ENCODE measurements around the gene DOHH. TPM values are rescaled to one million over a fixed set of nuclear protein-coding genes. Genes with fewer than 3 reads are reported as not detected.

DOHH gene
- total RNA-seq, 2 experiments from 2014 or later: 9.6 to 15.4 TPM

DNA sequence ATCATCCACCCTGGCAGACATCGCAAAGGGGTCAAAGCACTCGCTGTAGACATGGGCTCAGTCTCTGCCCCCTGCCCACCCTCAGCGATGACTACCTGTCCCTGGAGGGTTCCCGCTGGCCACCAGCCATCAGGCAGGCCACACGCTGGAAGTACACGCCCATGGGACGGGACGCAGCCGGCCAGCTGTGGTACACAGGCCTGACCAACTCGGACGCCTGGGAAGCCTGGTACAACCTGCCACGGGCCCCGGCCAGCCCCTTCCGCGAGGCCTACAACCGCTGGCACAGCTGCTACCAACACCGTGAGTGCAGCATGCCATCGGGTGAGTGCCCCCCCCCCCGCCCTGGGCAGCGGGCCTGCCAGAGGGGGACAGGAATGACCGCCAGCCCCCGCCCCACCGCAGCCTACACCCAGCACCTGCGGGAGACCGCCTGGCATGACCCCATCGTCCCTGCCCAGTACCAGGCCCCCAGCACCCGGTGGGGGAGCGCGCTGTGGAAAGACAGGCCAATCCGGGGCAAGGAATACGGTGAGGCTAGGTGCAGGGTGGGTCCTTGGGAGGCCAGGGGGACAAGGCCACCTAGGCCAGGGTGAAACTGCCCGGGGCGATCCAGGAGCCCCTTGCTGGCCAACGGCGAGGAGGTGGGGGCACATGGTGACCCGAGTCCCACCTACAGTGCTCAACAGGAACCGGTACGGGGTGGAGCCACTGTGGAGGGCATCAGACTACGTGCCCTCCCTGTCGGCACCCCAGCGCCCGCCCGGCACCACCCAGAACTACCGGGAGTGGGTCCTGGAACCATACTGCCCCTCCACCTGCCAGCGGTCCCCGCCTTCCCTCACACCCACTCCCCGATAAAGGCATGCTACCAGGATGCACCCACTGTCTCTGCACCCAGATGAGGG lies 42.9 kb upstream of the DOHH start:
- ATAC-seq (no peak), DNase-seq (no peak)
- Mint-ChIP-seq H3K4me3 (no peak overlapping the region), H3K4me1 (peaks cover 6% of the 10 kb centered on the region), H3K9me3 (ENCODE audit: low read depth) (no peaks in the 10 kb centered on the region), H3K27ac (no peak overlapping the region), H3K36me3 (ENCODE audit: low read depth) (peaks cover 21% of the 10 kb centered on the region), H3K27me3 (no peaks in the 10 kb centered on the region)
- intact Hi-C loops (cut with DNase I, micrococcal nuclease): no loop called here
- POLR2A ChIA-PET: no interaction called here
- CTCF ChIA-PET: interaction anchor here (0.6 kb wide), 1 partner anchor 204 kb away, joined by 3 read pairs; no protein-coding TSS in a partner anchor

DNA sequence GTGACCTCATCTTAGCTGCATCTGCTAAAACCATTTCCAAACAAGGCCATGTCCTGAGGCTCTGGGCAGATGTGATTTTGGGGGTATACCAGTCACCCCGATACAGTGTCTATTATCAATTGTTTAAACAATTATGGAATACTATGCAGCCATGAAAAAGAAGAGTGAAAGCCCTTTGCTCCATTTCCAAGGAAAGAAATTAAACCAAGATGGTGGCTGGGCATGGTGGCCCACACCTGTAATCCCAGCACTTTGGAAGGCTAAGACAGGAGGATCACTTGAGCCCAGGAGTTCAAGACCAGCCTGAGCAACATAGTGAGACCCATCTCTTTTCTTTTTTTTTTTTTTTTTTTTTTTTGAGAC lies 39.3 kb upstream of the DOHH start:
- no peaks in the 10 kb centered on the region for H3K27me3 Mint-ChIP-seq
- intact Hi-C loops (cut with DNase I, micrococcal nuclease): no loop called here
- no peak for ATAC-seq
- H3K4me1 Mint-ChIP-seq: no peaks in the 10 kb centered on the region
- H3K36me3 Mint-ChIP-seq (ENCODE audit: low read depth): peaks cover 16% of the 10 kb centered on the region
- no peak overlapping the region for H3K27ac Mint-ChIP-seq
- CTCF ChIA-PET: no interaction called here
- no peaks in the 10 kb centered on the region for H3K9me3 Mint-ChIP-seq (ENCODE audit: low read depth)
- H3K4me3 Mint-ChIP-seq: no peak overlapping the region
- DNase-seq: no peak
- POLR2A ChIA-PET: no interaction called here

DNA sequence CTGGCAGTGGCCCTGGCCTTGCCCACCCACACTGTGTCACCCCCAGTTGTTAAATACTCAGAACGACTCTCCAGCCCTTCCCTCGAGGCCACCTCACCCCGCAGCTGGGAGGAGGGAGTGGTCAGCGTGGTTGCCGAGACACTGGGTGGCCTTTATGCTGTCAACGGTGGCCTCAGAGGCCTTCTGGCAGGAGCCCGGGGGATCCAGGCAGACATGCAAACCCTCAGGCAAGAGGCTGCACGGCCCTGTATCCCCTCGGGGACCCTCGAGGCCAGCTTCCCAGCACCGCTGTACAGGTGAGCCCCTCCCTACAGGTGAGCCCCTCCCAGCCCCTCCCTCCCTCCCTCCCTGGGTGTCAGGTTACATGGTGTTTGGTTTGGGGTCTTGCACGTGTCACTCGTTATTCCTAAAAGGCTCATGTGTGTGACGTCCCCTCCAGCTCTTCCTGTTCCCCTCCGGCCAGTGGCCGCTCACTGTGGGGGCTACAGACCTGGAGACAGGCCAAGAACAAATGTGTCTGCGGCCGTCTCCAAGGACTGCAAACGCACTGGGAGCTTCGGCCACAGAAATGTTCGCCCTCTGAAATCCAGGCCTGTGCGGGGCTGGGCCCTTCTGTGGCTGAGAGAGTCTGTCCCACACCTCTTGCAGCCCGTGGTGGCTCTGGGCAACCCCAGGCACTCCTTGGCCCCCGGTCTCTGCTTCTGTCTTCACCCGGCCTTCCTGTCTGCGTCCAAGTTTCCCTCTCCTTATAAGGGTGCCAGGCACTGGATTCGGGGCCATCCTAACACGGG lies 38.7 kb upstream of the DOHH start, which contains the start of gene TEKTIP1:
Gene TEKTIP1, plus strand, starts transcription at position 210 of the 791 bp plus-strand sequence. Its CDS starts 4 bp downstream, at position 214.
- no peak within 1 kb of the TSS for H3K27ac Mint-ChIP-seq
- CTCF ChIA-PET: no interaction called here

DNA sequence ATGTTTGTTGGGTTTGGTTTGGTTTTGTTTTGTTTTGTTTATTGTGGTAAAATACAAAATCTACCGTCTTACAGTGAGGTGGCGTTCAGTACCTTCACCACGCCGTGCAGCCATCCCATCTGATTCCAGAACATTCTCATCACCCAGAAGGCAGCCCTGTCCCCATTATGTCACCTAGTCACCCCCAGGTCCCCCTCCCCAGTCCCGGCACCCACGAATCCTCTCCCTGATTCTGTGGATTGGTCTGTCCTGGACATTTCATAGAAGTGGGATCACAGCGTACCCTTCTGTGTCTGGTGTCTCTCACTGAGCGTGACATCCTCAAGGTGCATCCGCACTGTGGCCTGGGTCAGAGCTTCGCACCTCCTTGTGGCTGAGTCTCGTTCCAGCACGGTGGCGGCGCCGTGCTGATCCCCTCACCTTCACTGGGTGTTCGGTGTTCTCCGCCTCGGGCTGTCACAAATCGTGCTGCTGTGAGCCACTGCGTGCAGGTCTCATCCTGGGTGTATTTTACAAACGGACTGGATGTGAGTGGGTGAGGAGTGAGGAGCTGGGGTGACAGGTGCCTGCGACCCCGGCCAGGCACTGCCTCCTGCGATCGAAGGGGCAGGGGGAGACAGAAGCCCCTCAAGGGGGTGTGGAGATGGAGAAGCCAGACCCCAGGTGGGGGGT lies 37.9 kb upstream of the DOHH start:
- intact Hi-C loops (cut with DNase I, micrococcal nuclease): no loop called here
- Mint-ChIP-seq H3K9me3 (ENCODE audit: low read depth) (no peaks in the 10 kb centered on the region), H3K27me3 (no peaks in the 10 kb centered on the region), H3K4me3 (no peak overlapping the region), H3K27ac (no peak overlapping the region), H3K36me3 (ENCODE audit: low read depth) (peaks cover 25% of the 10 kb centered on the region), H3K4me1 (no peaks in the 10 kb centered on the region)
- DNase-seq (no peak), ATAC-seq (no peak)
- ChIA-PET CTCF (no interaction called here), POLR2A (no interaction called here)

More for the DNA sequence above, 38.7 kb upstream of the DOHH start, which contains the start of gene TEKTIP1:
- ATAC-seq (no peak), DNase-seq (no peak)
- Mint-ChIP-seq H3K4me1 (no peaks in the 10 kb centered on the region), H3K4me3 (no peak within 1 kb of the TSS), H3K36me3 (ENCODE audit: low read depth) (peaks cover 21% of the 10 kb centered on the region), H3K9me3 (ENCODE audit: low read depth) (no peaks in the 10 kb centered on the region), H3K27me3 (no peaks in the 10 kb centered on the region)
- POLR2A ChIA-PET: no interaction called here
- intact Hi-C loops (cut with DNase I, micrococcal nuclease): no loop called here

DNA sequence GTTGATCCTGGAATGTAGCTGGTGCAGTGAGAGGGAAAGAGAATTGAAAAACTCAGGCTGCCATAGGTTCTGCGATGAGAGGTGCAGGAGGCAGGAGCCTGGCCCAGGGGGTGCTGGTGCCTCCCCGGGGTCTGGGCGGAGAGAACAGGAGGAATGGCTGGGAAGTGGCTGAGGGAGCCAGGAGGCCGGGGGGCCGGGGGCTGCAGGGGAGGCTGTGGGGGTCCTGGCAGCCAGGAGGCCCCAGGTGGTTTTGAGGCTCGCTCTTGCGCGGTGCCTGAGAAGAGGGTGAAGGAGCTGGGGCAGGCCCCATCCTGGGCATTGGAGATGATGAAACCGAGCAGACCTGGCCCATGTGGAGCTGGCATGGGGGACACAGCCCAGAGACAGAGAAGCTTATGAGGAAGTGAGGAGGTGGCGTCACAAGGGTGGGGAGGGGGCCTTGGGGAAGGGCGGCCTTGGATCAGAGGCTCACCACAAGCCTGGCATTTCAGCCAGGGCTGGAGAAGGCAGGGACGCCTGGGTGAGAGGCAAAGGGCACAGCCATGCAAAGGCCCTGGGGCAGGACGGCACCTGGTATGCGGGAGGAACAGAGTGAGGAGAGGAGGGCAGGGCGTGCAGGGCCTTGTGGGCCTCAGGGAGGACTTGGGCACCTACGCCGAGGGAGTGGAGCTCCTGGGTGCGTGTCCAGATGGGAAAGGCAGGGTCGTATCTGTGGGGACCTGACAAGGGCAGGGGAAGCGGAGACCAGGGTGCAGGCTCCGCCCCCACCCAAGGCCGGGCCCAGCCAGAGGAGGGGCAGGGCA lies 37.2 kb upstream of the DOHH start:
- no peak overlapping the region for H3K27ac Mint-ChIP-seq
- POLR2A ChIA-PET: no interaction called here
- intact Hi-C loops (cut with DNase I, micrococcal nuclease): no loop called here
- ATAC-seq (no peak), DNase-seq (no peak)
- H3K4me1 Mint-ChIP-seq: no peaks in the 10 kb centered on the region
- H3K9me3 Mint-ChIP-seq (ENCODE audit: low read depth): no peaks in the 10 kb centered on the region
- no peak overlapping the region for H3K4me3 Mint-ChIP-seq
- H3K27me3 Mint-ChIP-seq: no peaks in the 10 kb centered on the region
- peaks cover 28% of the 10 kb centered on the region for H3K36me3 Mint-ChIP-seq (ENCODE audit: low read depth)
- CTCF ChIA-PET: interaction anchor here (0.7 kb wide), 1 partner anchor 17 kb away, joined by 3 read pairs; no protein-coding TSS in a partner anchor

DNA sequence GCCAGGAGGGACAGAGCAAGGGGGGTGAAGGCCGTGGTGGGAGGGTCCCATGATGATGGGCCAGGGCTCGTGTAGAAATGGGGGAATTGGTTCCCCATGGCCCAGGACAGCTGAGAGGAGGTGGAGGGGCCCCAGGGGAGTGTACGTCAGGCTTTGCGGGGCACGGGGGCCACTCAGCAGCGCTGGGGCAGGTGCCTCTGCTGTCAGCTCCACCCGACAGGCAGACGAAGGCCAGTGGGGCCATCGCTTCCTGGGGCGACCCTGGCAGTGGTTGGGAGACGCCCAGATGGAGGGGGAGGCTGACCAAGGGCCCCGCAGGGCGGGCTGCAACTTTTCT lies 36.6 kb upstream of the DOHH start:
- ChIA-PET CTCF (interaction anchor here (0.7 kb wide), 1 partner anchor 18 kb away, joined by 3 read pairs; no protein-coding TSS in a partner anchor), POLR2A (no interaction called here)
- Mint-ChIP-seq H3K9me3 (ENCODE audit: low read depth) (no peaks in the 10 kb centered on the region), H3K4me1 (no peaks in the 10 kb centered on the region), H3K27ac (no peak overlapping the region), H3K4me3 (no peak overlapping the region), H3K36me3 (ENCODE audit: low read depth) (peaks cover 30% of the 10 kb centered on the region), H3K27me3 (no peaks in the 10 kb centered on the region)
- intact Hi-C loops (cut with DNase I, micrococcal nuclease): no loop called here
- ATAC-seq (no peak), DNase-seq (no peak)

DNA sequence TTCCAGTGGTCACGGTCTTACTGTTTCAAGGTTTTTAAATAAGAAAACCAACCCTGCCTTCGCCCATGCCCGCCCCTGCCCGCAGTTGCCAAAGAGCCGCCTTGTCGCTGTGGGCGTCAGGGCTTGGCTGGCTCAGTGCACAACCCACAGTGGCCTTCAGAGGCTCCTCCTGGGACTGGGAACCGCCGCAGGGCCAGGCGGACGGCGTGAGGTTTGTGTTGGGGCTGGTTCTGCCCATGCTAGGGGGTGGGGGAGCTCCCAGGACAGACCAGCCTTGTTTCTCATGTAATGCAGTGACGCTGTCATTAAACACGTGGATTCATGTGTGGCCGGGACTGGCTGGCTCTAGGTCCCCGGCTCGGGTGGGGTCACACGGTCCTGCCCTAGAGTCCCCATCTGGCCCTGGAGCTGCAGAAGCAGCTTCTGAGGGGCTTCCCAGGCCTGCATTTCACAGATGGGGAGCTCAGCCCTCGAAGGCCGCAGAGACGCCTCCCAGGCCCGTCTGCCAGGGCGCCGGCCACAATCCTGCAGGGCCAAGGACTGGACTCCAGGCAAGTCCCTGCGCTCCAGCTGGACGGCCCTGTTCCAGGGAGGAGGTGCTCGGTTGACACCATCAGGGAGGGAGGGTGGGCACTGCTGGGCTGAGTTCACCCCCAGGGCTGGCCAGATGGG lies 36.1 kb upstream of the DOHH start:
- no peak for DNase-seq
- CTCF ChIA-PET: interaction anchor here (0.7 kb wide), 1 partner anchor 18 kb away, joined by 3 read pairs; no protein-coding TSS in a partner anchor
- no peaks in the 10 kb centered on the region for H3K9me3 Mint-ChIP-seq (ENCODE audit: low read depth)
- POLR2A ChIA-PET: no interaction called here
- no peak for ATAC-seq
- H3K36me3 Mint-ChIP-seq (ENCODE audit: low read depth): peaks cover 30% of the 10 kb centered on the region
- H3K4me3 Mint-ChIP-seq: no peak overlapping the region
- intact Hi-C loops (cut with DNase I, micrococcal nuclease): no loop called here
- H3K27ac Mint-ChIP-seq: no peak overlapping the region
- H3K4me1 Mint-ChIP-seq: no peaks in the 10 kb centered on the region
- H3K27me3 Mint-ChIP-seq: no peaks in the 10 kb centered on the region

DNA sequence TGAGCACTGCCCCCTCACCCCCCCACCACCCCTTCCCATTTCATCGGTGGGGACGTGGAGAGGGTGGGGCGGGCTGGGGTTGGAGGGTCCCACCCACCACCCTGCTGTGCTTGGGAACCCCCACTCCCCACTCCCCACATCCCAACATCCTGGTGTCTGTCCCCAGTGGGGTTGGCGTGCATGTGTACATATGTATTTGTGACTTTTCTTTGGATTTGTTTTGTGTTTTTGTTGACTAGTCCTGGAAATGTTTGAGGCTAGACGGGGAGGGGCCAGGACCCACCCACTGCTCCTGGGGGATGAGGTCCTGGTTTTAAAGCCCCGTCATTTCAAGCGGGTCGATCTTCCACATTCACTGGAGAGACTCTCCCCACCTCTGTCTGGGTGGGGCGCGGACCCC lies 35.5 kb upstream of the DOHH start:
- no peak for DNase-seq
- Mint-ChIP-seq H3K9me3 (ENCODE audit: low read depth) (no peaks in the 10 kb centered on the region), H3K4me3 (no peak overlapping the region), H3K27me3 (no peaks in the 10 kb centered on the region), H3K27ac (no peak overlapping the region), H3K4me1 (no peaks in the 10 kb centered on the region), H3K36me3 (ENCODE audit: low read depth) (peaks cover 33% of the 10 kb centered on the region)
- ATAC-seq: no peak
- POLR2A ChIA-PET: no interaction called here
- CTCF ChIA-PET: no interaction called here
- intact Hi-C loops (cut with DNase I, micrococcal nuclease): no loop called here

DNA sequence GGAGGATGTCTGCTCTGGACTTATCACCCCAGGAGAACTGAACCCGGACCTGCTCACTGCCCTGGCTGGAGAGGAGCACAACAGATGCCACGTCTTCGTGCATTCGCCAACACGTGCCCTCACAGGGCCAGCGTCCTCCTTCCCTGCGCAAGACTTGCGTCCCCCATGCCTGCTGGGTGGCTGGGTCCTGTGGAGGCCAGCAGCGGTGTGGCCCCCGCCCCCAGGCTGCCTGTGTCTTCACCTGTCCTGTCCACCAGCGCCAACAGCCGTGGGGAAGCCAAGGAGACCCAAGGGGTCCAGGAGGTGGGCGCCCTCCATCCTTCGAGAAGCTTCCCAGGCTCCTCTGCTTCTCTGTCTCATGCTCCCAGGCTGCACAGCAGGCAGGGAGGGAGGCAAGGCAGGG lies 35.1 kb upstream of the DOHH start:
- Mint-ChIP-seq H3K4me3 (no peak overlapping the region), H3K27me3 (no peaks in the 10 kb centered on the region), H3K27ac (no peak overlapping the region), H3K36me3 (ENCODE audit: low read depth) (peaks cover 34% of the 10 kb centered on the region), H3K9me3 (ENCODE audit: low read depth) (no peaks in the 10 kb centered on the region), H3K4me1 (no peaks in the 10 kb centered on the region)
- ChIA-PET POLR2A (no interaction called here), CTCF (no interaction called here)
- intact Hi-C loops (cut with DNase I, micrococcal nuclease): no loop called here
- ATAC-seq: no peak
- no peak for DNase-seq

DNA sequence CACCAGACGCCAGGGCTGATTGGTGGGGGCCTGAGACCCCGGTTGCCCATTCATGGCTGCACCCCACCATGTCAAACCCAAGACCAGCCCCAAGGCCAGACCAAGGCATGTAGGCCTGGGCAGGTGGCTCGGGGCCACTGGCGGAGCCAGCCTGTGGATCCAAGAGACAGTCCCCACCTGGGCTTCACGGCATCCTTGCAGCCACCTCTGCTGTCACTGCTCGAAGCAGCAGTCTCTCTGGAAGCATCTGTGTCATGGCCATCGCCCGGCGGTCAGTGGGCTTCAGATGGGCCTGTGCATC lies 34.7 kb upstream of the DOHH start:
- no peaks in the 10 kb centered on the region for H3K9me3 Mint-ChIP-seq (ENCODE audit: low read depth)
- H3K27me3 Mint-ChIP-seq: no peaks in the 10 kb centered on the region
- no peaks in the 10 kb centered on the region for H3K4me1 Mint-ChIP-seq
- no peak overlapping the region for H3K27ac Mint-ChIP-seq
- ATAC-seq (no peak), DNase-seq (no peak)
- H3K4me3 Mint-ChIP-seq: no peak overlapping the region
- H3K36me3 Mint-ChIP-seq (ENCODE audit: low read depth): peaks cover 33% of the 10 kb centered on the region
- ChIA-PET CTCF (no interaction called here), POLR2A (no interaction called here)
- intact Hi-C loops (cut with DNase I, micrococcal nuclease): no loop called here
